NCI-H748 (cell line): ENCODE results near the gene CCDC148.

Experiments
- DNase-seq: peaks from one replicate; lab custom pipeline; 2025; ENCODE audit not compliant: unreplicated experiment; lab: John Stamatoyannopoulos, UW

The CCDC148 gene

DNA sequence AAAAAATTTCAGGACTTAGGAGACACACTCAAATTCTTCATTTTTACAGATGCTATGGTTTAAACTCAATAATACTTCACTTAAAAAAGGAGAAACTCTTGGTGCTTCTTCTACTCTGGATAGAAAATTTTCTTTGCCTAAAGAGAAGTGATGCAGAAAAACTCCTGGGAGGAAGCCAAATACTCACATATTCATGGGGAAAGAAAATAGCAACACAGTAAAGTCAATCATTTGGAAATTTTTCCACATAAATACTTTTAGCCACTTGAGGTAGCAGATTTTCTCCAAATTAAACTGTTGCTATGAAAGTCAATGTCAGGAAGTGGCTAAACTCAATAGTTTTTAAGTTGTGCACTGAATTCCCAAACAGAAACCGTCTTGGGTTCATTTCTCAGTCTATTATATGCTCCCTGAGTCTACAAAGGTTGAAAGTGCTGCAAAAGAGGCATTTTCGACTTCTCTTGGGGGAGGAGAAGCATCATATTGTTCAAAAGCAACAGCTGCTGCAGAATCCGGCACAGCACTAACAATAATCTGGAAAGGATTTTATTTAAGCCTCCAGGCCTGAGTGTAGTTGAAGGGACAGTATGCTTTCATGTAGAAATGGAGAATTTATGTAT, 273.8 kb downstream of the CCDC148 start:
- DNase-seq, result no peak

DNA sequence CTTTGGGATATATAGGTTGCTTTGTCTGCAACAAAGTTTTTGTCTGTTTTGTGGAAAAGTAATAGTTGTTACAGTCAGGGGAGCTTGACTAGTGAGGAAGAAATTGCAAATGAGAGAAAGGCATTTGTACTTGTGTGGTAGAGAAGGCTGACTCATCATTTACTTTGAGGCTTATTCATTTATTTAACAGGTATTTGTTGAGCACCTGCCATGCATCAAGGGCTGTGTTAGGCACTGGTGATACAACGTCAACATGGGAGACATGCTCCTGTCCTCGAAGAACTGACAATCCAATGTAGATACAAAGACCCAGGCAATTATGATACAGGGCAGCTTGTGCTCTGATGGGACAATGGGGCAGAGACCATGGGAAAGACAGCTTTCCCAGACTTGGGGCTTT, 275.4 kb downstream of the CCDC148 start:
- peak; percentile 58 for DNase-seq

DNA sequence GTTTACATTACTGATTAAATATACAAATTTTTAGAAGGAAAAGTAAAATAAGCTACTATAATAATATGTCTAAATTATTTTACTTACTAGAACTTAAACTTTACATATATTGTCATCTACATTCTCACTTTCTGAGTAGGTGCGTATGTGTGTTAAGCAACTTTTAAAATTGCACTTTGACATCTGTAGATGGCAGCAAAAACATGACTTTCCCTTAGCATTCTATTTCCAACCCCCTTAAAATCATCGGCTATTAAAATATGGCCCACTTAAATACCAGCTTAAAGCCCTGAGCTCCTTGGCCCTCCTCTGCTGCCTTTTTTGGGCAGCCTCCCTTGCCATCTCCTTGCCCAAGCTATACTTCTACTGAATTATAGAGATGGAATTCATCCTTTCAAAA, 276.9 kb downstream of the CCDC148 start:
- peak; percentile 68 for DNase-seq

DNA sequence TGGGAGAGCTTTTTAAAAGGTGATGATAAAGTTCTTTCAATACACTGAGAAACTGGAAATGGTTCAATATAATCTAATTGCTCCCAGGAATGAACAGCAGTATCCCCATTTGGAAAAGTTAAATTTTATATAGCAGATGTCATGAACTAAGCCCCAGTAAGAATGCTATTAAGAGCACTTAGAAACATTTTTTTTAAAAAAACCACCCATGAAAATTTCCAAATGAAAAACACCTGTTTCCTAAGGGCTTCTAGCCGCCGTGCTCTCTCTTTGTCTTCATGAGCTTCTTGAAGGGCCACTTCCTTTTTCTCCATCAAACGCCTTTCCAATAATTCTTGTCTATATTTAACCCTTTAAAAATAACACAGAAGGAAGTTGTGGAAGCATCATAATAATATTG, 277.9 kb downstream of the CCDC148 start:
- DNase-seq, result no peak

DNA sequence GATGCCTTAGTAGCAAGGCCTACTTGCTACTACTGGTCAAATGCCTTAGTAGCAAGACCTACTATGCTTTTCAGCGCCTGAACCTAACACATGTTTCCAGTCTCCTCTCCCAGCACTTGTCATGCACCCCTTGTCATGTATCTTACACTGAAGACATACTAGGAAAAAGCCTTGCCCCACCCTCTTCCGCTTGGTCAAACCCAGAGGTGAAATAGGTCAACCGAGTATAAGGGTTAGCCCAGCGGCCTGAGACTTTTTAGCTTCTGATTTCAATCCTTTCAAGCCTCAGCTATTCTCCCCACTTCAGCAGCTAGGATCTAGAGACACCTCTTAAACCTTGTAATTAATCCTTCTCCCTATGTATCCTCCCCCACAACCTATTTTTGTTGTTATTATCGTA, 281.6 kb downstream of the CCDC148 start:
- no peak for DNase-seq

DNA sequence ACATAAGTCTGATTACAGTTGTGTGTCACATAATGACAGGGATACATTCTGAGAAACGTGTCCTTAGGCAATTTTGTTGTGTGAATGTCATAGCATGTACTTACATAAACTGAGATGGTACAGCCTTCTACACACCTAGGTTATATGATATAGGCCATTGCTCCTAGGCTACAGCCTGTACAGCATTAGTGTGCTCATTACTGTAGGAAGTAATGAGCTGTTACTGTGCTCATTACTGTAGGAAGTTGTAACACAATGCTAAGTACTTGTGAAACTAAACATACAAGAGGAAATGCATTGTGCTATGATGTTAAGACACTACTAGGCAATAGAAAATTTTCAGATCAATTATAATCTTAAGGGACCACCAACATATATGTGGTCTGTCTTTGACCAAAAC, 282.1 kb downstream of the CCDC148 start:
- no peak for DNase-seq

DNA sequence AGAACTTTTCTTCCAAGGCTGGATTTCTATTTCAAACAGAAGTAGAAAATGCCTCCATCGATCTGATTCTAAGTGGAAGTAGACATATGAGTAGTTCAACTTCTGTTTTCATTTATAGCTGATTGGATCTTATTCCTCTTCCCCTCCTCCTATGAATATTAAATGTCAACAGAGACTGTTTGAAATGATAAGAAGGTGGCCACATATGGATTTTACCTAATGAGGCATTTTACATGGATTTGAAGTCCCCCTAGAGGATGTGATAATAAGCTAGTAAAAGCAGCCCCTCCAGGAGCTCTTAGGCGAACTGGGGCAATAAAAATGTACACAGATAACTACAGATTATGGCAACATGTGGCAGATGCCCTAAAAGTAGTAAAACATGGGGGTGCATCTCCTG, 283.8 kb downstream of the CCDC148 start:
- DNase-seq, result no peak

DNA sequence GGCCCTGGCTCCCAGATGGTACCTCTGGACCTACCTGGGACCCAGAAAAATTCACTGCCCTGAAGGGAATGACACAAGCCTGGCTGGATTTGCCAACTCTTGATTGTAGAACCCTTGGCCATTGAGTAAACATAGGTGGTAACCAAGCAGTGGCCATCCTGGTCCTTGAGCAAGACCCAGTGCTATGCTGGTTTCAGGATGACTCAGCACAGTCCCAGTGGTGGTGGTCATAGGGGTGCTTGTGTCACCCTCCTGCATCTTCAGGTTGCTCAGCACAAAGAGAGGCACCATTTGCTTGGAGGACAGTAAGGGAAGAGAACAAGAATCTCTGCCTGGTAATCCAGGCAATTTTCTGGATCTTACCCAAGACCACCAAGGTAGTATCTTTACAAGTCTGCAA, 302.0 kb downstream of the CCDC148 start:
- DNase-seq, result no peak

DNA sequence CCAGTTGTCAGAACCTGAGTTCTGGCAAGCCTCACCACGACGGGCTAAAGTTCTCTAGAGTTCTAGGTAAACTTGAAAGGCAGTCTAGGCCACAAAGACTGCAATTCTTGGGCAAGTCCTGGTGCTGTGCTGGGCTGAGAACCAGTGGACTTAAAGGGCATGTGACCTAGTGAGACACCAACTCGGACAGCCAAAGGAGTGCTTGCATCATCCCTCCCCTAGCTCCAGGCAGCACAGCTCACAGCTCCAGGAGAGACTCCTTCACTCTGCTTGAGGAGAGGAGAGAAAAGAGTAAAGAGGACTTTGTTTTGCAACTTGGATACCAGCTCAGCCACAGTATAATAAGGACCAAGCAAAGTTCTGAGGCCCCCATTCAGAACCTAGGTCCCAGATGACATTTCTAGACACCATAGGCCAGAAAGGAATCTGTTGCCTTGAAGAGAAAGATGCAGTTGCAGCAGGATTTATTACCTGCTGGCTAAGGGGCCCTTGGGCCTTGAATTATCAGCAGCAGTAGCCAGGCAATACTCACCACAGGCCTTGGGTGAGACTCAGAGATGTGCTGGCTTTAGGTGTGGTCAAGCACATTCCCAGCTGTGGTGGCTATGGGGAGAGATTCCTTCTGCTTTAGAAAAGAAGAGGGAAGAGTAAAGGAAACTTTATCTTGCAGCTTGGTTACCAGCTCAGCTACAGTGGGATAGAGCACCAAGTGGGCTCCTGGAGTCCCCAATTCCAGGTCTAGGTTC, 303.1 kb downstream of the CCDC148 start:
- no peak for DNase-seq

DNA sequence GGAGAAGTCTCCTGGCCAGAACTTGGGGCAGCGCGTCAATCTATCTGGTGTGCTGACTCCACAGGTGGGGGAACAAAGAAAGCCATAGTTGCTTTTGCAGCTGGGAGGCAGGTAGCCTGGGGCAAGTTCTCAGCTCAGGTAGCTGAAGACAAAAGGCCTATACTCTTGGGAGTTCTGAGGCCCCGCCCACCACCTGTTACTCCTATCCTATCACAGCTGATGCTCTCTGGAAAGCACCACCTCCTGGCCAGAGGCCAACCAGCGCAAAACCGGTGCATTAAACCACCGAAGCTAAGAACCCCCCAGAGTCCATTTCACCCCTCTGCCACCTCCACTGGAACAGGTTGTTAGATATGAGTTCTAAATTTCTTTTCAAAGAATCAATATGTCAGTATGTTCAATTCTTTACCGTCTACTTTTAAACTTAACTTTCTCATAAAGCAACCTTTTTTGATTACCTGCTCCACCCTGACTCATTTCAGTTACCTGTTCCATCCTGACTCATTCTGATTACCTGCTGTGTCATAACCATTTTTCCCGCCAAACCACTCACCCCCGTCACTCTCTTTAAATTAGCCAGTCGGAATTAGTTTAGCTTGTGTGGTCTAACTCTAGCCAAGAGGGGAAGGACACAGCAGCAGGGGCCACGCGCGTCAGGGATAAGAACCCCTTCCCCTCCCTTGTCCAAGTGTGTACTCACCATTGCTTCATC, 311.5 kb downstream of the CCDC148 start:
- peak; percentile 16 for DNase-seq

DNA sequence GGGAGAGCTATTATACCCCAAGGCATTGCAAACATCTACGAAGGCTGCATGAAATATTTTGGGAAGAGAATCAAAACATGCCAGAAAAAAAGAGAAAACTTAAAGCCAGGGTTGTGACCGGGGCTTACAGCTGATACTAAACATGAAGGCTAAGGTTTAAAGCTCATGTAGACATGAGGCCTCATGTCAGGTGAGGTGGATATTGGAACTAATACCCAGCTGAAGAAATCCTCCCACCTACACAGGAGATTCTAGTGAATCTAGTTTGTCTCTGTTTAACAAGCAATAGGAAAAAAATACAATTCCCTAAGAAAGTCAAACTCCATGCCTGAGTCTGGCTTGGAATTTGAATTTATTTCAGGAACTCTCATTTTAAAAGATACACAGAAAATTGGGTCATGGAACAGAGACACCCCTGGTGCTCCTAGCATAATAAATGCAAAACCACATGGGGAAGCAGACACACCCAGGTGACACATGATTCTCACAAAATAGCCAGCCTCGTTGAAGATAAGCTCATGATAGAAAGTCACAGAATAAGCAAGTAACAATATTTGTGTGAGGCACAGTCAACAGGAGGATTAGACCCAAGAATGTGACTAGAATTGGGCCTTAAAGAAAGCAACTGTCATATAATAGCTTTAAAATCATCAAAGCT, 312.7 kb downstream of the CCDC148 start:
- no peak for DNase-seq

DNA sequence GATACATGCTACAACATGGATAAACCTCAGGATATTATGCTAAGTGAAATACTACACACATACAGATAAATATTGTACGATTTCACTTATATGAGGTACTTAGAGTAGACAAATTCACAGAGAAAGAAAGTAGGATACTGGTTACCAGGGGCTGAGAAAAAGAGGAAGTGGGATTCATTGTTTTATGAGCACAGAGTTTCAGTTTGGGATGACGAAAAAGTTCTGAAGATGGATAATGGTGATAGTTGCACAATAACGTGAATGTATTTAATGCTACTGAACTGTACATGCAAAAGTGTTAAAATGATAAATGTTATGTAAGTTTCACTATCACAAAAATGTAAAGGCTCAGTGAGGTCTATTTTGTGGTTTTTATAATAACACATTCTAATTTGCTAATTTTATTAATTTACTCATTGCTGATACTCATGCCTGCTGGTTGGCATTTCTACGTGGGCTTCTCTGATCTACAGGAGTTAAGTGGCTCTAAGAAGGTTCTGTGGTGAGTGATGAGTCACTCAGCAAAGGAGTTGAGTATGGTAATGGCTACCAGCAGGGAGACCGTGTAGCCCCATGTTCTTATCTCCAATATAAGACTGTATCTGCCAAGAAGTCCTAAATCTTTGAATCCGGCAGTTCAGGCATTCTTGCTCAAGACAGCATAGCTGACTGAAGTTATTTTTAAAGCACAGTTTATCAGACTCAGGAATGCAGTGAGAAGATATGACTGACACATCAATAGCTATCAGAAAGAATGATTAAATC, 313.8 kb downstream of the CCDC148 start:
- DNase-seq, result no peak

DNA sequence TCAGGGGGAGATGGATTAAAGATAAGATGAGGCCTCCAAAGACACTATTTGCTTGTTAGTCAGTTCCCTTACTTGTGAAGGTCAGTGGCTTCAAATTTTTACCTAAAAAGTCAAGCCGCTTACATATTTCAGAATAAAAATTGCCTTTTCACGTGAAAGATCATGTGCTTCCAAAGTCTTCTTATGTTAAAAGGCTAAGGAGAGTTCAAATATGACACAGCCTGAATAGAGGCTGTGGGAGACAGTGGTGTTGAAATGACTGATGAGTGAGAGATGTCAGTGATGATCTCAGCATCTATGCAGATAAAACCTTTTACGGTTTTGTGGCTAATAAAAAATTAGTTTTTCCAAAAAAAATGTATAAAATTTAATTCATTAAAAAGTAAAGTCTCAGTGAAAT, 314.4 kb downstream of the CCDC148 start:
- DNase-seq, result no peak

DNA sequence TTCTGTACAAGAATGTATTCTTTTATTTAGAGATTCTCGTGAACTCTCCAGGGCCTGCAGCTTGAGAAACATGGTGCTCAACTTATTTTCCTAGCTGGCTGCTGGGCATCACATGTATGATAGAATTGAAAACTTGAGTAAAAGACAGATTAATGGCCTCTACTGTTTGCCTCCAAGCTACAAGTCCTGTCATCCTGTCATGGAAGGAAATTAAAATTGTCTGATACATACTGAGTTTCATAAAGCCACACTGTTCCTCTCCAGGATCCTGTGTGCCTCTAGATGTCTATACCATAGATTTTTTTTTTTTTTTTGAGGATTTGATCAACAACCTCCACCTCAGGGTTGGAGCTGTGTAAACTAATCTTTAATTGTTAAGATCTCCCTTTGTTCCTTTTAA, 316.4 kb downstream of the CCDC148 start:
- DNase-seq, result no peak

DNA sequence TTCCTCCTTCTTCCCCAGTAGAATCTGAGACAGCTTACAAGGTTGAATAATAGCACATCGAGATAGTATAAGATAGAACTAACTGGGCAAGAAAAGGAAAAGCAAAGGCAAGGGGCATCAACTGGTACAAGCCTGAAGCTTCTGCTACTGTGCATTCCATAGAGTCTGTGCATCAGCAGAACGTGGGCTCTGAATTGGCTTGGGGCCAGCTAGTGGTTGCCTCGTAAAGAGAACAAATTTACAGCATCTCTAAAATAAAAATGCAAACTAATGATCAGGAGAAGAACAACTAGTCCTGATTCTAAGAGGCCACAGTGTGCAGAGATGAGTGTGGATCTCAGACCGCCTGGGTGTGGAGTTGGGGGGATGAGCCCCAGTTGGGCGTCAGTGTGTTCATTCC, 318.3 kb downstream of the CCDC148 start:
- no peak for DNase-seq

DNA sequence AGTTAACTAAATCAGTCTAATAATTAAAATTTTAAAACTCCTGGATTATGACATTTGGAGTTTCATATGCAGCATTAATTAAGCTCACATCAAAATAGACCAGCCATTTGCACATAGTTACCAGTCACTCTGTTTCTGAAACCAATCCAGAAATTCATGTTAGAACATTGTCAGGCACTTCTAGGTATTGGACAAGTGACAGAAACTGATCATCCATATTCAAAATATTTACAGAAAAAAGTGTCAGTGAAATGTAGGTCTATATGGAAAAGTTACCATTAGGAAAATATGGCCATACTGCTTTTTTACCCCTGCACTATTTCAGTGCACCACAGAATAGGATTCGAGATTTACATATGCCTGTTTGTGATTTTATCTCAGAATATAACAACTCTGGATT, 321.5 kb downstream of the CCDC148 start:
- DNase-seq, result no peak

DNA sequence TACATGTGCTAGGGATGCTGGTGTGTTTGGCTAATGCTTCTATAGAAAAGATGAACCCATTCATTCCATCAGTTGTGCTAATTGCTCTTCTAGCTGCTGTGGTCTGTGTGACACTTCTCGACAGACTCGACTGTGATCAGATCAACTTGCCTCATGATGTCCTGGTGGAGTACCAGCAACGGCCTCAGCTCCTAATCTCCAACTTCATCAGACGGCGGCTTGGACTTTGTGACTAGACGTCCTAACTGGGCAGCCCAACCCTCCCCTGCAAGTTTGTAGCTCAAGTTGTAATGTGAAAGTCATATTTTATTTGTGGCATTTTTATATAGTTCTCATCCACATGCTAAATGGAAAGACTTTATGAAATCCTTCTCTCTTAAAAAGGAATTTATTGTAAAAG, 321.9 kb downstream of the CCDC148 start:
- no peak for DNase-seq

DNA sequence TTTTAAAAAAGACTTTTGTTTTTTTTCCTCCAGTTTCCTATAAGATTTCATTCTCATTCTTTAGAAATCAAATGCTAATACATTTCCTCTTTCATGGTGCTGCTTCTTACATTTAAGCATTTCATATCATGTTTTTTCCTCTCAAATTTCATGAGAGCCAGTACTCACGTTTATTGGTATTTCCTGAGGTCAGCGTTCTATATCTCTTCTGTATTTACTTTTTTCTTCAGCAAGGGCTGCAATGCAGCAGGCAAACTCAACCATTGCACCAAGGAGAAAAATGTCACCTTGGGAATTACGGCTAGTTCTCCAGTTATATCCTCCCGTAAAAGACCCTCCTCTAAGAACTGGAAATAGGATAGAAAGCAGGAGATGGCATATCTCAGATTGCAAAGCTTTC, 322.5 kb downstream of the CCDC148 start:
- DNase-seq, result no peak

DNA sequence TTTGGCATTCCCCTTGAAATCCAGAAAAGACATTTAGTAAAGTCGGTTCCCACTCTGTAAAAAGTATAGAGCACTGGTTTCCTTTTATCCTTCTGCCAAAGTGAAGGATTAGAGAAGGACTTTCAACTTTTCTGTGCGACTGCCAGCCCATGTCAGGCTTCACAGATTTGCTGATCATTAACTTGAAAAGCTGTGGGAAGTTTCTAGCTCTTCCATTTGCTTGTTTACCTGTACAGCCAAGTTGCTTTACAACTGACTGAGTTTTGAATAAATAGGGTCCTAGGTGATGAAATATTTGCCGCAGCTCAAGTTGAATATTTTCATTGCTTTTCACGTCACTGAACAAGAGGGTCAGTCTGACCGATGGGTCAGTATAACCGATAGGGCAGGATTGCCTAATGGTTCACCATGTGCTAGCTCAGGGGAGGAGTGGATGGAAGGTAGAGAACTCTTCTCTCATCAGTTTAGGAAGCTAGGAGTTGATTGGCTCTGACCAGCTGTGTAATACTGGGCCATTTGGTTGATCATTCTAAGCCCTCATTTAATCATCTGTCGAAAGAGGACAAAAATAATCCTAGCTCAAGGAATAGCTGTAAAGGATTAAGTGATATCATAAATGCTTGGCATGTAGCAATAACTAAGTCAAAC, 324.5 kb downstream of the CCDC148 start:
- DNase-seq, result no peak

DNA sequence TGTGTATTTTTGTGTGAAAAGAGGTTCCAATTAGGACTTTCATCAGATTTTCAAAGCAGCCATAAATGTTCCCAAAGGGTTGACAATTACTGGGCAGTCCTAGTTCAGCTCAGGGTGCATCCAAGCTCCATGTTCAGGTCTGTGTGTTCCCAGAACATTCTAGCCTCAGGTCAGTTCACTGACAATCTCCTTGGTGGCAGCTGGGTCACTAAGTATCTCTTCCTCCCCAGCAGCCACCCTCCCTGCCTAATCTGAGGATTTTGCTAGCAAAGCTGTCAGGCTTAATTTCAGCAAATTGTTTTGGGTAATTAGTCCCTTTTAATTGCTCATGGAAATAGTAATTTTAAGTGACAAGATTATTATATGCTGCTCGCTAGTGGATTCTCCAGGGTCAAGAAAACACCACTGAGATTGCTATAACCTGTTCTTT, 325.1 kb downstream of the CCDC148 start:
- DNase-seq, result no peak
